HEK293 (cell line): ENCODE results near the gene B4GALT6.

Experiments used
- CTCF ChIP-seq: fragments of 450-650 bp; formaldehyde crosslinking; IDR thresholded peaks from 2 replicates; pipeline ENCODE4 v1.5.1; 2016; ENCODE audit warnings: missing biosample characterization, missing genetic modification characterization
- REST ChIP-seq: fragments of 450-650 bp; formaldehyde crosslinking; IDR thresholded peaks from 2 replicates; pipeline ENCODE4 v1.5.1; 2016; ENCODE audit warnings: missing biosample characterization, missing genetic modification characterization
- YY1 ChIP-seq: fragments of 450-650 bp; formaldehyde crosslinking; IDR thresholded peaks from 2 replicates; pipeline ENCODE4 v1.5.1; 2018; ENCODE audit warnings: missing biosample characterization, missing genetic modification characterization
- ZNF146 ChIP-seq: fragments of 450-650 bp; formaldehyde crosslinking; IDR thresholded peaks from 2 replicates; pipeline ENCODE4 v1.5.1; 2016; ENCODE audit warnings: missing biosample characterization, missing genetic modification characterization
- ZNF274 ChIP-seq, 2 experiments: fragments of 200-500 bp in 1 of 2; fragments of 450-650 bp in 1 of 2; sonication (Bioruptor generic) in 1 of 2; formaldehyde crosslinking in 1 of 2; IDR thresholded peaks; 2 replicates each; pipeline versions ENCODE4 v1.5.1 to v1.6.1; 2014 to 2016; ENCODE audit warnings: borderline replicate concordance in 1 of 2, inconsistent platforms in 1 of 2, low read length in 1 of 2, missing biosample characterization in 1 of 2, missing genetic modification characterization in 1 of 2
- ZNF354C ChIP-seq: fragments of 450-650 bp; formaldehyde crosslinking; IDR thresholded peaks from 2 replicates; pipeline ENCODE4 v1.5.1; 2016; ENCODE audit warnings: missing biosample characterization, missing genetic modification characterization, low read depth, borderline replicate concordance
- ZNF677 ChIP-seq: fragments of 450-650 bp; IDR thresholded peaks from 2 replicates; pipeline ENCODE4 v1.5.0; 2018; ENCODE audit warnings: missing biosample characterization, mild to moderate bottlenecking, missing genetic modification characterization, moderate library complexity
- ZSCAN23 ChIP-seq: fragments of 450-650 bp; formaldehyde crosslinking; IDR thresholded peaks from 2 replicates; pipeline ENCODE4 v1.5.1; 2016; ENCODE audit warnings: missing biosample characterization, missing genetic modification characterization

- no peak for TF ChIP-seq ZNF354C (tag by site-specific recombination)
- no peak for TF ChIP-seq ZNF146 (tag by site-specific recombination)
- TF ChIP-seq CTCF (tag by site-specific recombination), result no peak
- TF ChIP-seq YY1, result no peak
- TF ChIP-seq REST, result no peak
- no peak for TF ChIP-seq ZSCAN23 (tag by site-specific recombination)
- TF ChIP-seq ZNF677 (tag by site-specific recombination), result no peak
- TF ChIP-seq ZNF274 (IDR thresholded peaks at IDR 0.05; ENCODE audit: low read length), result no peak
- TF ChIP-seq ZNF274 (tag by site-specific recombination; IDR thresholded peaks at IDR 0.05; ENCODE audit: borderline replicate concordance), result no peak
Observed at GRCh38 chr18:31680433-31680811, 4.0 kb downstream of the B4GALT6 start.
